Renal cortex interstitium (tissue), 11 donors: ENCODE data around the gene UBE2R2. TPM values are rescaled to one million over a fixed set of nuclear protein-coding genes. Genes with fewer than 3 reads are reported as not detected.
"Not testable (repeated sequence)": the region's sequence is repeated elsewhere in the genome, so short reads cannot be mapped to it uniquely, and the experiment has no call there.

Experiments used
- DNase-seq, 11 donors: peaks; one replicate each; pipeline ENCODE4 v3.0.0-alpha.2; 2013; ENCODE audit warnings: low read depth in 9 of 11, low spot score in 4 of 11; ENCODE audit errors: extremely low read depth in 1 of 11
- polyA plus RNA-seq, 3 donors: library from polyadenylated mRNA; unstranded; fragments of 120-200 nt; gene quantifications; one replicate each; pipeline ENCODE4 v1.2.1, GENCODE V29; 2013; ENCODE audit not compliant: insufficient read length in 3 of 3

The UBE2R2 gene
- polyA plus RNA-seq, 3 donors = 58.4 to 76.7 (median 65.9) TPM

DNA sequence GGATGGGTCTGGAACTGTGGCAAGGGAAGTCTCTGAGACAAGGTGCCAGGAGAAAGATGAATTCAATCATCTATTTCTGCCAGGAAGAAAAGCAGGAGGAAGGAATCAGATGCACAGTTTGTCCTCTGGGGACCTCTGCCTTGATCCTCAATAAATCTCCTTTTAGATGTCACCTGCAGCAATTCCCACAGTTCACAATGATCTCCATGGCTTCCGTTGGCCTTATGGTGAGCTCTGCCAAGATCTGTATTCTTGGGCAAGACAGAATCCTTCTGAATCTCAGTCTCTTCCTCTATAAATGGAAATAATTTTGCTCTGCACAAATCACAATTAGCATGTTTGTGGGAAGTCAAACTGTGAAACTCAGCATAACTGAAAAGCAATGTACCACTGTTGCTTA lies 23.5 kb upstream of the UBE2R2 start:
- not testable (repeated sequence) for DNase-seq

- no peak for DNase-seq
These were observed 22.4 kb upstream of the UBE2R2 start for GRCh38 chr9:33794560-33794959.

GRCh38 chr9:33795281-33795680 lies 21.7 kb upstream of the UBE2R2 start, which contains the start of gene PRSS3:
TSS of gene PRSS3 (plus strand) at chr9:33795561. CDS start at chr9:33795574, 13 bp downstream.
- no peak for DNase-seq

- no peak for DNase-seq
These were observed 21.1 kb upstream of the UBE2R2 start for GRCh38 chr9:33795819-33796218.

GRCh38 chr9:33796679-33797078 lies 20.3 kb upstream of the UBE2R2 start:
- DNase-seq = not testable (repeated sequence)

- DNase-seq = no peak
These were observed 19.1 kb upstream of the UBE2R2 start for GRCh38 chr9:33797837-33798236.

GRCh38 chr9:33798545-33798944 lies 18.4 kb upstream of the UBE2R2 start:
- DNase-seq = no peak

DNA sequence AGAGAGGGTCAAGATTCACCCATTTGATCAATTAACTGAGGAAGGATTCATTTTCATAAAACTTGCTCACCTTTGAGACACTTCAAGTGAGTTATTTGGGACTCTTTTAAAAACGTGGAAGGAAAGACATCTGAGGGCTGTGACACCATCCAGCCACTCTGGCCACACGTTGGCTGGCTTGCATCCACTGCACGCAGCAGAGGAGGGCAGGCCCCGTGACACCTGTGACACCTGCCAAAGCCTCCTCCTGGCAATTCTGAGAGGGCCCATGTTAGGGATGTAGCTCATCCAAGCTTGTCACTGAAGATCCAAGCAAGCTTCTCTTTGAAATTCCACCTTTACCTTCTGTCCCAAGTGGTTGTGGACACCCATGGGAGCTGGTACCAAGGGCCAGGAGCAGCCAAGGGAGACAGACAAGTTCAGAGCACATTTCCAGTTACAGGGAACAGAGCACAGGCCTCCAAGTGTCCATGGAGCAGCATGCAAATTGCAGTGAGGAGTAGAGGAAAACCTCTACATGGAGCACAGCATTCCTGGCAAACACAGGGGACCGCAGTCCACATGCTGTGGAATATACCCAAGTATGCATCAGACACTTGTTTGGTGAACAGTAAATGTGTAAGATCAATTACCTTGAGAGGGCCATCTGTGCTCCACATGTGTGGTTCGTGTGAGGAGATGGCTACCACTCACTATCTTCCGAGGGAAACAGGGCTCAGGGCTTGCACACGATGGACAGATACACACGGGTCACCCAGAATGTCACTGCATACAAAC lies 16.8 kb upstream of the UBE2R2 start:
- DNase-seq = no peak

GRCh38 chr9:33800886-33801285 lies 16.1 kb upstream of the UBE2R2 start:
- no peak for DNase-seq

DNA sequence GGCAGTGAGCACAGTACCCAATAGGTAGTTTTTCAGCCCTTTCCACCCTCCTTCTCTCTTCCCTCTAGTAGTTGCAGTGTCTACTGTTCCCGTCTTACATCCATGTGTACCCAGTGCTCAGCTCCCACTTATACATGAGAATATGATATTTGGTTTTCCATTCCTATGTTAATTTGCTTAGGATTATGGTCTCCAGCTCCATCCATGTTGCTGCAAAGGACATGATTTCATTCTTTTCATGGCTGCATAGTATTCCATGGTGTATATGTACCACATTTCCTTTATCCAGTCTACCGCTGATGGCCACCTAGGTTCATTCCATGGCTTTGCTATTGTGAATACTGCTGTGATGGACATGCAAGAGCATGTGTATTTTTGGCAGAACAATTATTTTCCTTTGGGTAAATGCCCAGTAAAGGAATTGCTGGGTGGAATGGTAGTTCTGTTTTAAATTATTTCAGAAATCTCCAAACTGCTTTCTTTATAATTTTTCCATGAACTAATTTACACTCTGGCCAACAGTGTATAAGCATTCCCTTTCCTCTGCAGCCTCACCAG lies 14.9 kb upstream of the UBE2R2 start:
- DNase-seq = not testable (repeated sequence)

DNA sequence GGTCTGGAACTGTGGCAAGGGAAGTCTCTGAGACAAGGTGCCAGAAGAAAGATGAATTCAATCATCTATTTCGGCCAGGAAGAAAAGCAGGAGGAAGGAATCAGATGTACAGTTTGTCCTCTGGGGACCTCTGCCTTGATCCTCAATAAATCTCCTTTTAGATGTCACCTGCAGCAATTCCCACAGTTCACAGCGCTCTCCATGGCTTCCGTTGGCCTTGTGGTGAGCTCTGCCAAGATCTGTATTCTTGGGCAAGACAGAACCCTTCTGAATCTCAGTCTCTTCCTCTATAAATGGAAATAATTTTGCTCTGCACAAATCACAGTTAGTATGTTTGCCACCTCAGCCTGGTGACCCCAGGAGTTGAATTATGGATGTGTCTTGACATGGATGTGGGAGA lies 12.8 kb upstream of the UBE2R2 start:
- DNase-seq = not testable (repeated sequence)

- not testable (repeated sequence) for DNase-seq
These were observed 9.8 kb upstream of the UBE2R2 start for GRCh38 chr9:33807156-33807555.

DNA sequence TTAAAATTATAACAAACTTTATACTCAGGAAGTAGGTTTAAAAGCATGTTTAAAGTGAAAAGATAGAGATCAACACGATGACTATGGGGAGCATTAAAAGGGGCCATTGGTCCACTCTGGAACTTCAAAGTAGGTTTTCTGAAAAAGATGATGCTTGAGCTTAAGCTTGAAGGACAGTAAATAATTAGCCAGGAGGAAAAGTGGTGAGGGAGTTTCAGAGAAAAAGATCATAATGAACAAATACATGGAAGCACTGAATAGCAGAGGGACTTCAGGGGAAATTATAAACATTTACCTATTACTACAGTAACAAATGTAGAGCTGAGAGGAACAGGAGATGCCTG lies 8.0 kb upstream of the UBE2R2 start:
- not testable (repeated sequence) for DNase-seq

DNA sequence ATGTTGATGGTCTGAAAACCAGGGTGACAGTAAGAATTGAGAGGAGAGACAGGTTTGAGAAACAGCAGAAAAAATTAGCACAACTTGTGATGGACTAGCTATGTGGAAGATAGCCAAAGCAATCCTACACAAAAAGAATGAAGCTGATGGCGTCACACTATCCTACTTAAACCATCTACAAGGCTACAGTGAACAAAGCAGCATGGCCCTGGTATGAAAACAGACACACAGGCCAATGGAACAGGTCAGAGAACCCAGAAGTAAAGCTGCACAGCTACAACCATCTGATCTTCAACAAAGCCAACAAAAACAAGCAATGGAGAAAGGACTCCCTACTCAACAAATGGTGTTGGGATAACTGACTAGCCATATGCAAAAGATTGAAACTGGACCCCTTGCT lies 7.5 kb upstream of the UBE2R2 start:
- no peak for DNase-seq

DNA sequence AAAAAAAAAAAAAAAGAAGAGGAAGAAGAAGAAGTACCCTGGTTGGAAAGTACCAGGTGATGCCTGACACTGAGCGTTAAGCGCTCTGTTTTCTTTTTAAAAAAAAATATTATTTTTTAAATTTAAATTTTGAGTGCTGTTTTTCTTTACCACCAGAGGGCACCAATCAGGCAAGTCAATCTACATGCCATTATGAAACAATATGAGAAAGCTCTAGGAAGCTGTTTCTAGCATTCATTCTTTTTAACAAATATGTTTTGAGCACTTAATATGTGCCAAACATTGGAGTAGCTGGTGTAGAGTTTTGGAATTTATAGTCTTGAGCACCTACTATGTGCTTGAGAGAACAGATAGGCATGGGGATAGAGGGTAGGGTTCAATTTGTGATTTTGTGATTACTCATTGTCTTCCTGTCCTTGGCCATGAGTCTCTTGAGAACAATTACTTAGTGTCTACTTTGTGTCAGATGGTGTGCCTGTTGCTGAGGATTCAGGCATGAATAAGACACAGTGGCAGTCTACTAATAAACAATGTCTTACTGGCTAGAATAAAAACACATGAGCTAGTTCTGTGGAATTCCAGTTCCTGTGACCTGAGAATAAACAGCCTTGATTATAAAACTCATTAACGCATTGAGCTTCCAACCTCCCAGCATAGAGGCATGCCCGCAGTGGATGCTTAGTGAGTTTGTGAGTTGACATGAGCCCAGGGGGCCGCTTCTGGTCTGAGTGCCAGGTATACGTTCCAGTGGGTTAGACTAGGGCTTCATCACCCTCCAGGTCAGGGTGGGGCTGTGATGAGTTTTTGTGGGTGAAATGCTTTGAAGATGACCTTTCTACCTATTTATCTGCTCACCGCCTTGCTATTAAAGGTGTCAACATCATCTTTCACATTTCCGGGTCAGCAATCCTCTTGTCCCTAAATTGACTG lies 3.0 kb upstream of the UBE2R2 start:
- DNase-seq = peak in 1 of 11 donors; percentile 19

- no peak for DNase-seq
These were observed 1.2 kb upstream of the UBE2R2 start for GRCh38 chr9:33815781-33816180.

DNA sequence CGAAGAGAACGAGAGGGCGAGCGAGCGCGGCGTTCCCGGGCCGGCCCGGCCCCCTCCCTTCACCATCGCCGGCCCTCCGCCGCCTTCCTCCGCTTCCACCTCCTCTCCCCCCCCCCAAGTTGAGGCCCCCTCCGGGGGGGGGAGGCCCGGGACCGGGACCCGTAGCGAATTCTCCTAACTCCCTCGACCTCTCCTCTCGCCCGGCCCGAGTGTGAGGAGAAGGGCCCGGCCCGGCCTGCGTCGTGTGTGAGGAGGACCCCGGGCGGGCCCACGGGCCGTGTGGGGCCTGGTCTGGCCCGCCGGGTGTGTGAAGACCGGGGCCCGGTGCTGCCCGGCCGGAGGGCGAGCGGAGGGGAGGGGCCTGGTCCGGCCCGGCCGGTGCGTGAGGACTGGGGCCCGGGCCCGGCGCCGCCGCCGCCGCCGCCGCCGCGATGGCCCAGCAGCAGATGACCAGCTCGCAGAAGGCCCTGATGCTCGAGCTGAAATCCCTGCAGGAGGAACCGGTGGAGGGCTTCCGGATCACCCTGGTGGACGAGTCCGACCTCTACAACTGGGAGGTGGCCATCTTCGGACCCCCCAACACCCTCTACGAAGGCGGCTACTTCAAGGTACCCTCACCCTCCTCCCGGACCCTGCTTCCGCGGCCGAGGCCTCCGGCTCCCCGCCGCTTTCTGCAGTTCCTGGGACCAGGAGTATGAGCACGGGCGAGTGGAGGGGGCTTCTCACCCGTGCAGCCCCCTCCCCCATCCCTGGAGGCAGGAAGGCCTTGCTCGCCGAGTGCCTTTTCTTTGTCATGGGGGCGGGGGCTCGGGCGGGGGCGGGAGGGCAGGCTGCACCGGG lies 587 bp downstream of the UBE2R2 start:
- DNase-seq = peak in 10 of 11 donors; percentile 33 to 62 (median 49)

- peak in 4 of 11 donors; percentile 14 to 46 (median 28) for DNase-seq
These were observed 1.3 kb downstream of the UBE2R2 start for GRCh38 chr9:33818167-33818846.
